Astrocyte of the spinal cord (primary cell): Measurements from ENCODE around the gene HMG20B.
A peak's percentile ranks its signal among the peaks of the same experiment; 100 is the strongest.

Source experiments
- DNase-seq: peaks from one replicate; pipeline ENCODE4 v3.0.0; 2011; ENCODE audit warnings: low read depth, low spot score
- H3K4me3 ChIP-seq: 2 replicates; pipeline ENCODE4 v1.5.1; 2011; ENCODE audit warnings: low read depth, mild to moderate bottlenecking, low read length, moderate library complexity
- in situ Hi-C: cut with HindIII; loops from 2 replicates; pipeline ENCODE4 v1.10.0; 2017; ENCODE audit warnings: low sequenced_read_pairs
- TF ChIP-seq, protein P1 (sequence below): IDR thresholded peaks from 2 replicates; pipeline ENCODE4 v1.5.1; 2012; ENCODE audit warnings: low read depth, mild to moderate bottlenecking, low read length, inconsistent platforms

The HMG20B gene

DNA sequence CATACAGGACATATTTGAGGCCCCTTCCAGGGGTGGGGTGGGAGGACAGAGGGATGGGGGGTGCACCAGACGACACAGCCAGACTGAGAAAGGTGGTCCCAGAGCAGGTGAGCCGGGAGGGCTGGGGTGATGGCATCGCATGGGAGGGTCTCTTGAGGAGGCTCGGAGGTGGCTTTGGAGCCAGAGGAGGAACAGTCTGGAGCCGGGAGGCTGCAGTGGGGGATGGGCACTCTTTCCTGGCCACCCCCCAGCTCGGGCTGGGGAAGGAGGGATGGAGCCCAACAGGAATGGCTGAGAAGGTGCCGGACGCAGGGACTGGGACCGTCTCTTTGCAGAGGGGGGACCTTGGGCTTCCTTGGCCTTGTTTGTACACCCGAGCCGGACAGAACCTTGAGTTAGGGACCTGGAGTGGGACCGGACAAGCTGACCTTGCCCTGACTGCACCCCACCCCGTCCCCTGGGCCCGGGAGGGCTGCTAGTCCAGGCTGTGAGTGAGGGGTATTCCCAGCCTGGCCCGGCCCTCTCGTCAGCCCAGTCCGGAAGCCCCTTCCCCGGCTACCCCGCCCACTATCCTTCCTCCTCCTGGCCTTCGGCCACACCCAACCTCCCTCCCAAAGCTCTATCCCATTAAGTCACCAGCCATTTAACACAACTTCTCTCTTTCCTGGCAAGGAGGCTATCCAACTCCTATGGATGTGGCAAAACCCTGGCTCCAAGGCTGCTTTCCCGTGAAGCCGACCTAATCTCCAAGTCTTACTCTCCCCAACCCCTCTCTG is 34.7 kb downstream of the HMG20B start:
- in situ Hi-C loops = no loop called here
- peak overlapping the region; percentile 63 for H3K4me3 ChIP-seq
- DNase-seq = peak; percentile 44
- TF ChIP-seq, protein P1, sequence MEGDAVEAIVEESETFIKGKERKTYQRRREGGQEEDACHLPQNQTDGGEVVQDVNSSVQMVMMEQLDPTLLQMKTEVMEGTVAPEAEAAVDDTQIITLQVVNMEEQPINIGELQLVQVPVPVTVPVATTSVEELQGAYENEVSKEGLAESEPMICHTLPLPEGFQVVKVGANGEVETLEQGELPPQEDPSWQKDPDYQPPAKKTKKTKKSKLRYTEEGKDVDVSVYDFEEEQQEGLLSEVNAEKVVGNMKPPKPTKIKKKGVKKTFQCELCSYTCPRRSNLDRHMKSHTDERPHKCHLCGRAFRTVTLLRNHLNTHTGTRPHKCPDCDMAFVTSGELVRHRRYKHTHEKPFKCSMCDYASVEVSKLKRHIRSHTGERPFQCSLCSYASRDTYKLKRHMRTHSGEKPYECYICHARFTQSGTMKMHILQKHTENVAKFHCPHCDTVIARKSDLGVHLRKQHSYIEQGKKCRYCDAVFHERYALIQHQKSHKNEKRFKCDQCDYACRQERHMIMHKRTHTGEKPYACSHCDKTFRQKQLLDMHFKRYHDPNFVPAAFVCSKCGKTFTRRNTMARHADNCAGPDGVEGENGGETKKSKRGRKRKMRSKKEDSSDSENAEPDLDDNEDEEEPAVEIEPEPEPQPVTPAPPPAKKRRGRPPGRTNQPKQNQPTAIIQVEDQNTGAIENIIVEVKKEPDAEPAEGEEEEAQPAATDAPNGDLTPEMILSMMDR = no peak

DNA sequence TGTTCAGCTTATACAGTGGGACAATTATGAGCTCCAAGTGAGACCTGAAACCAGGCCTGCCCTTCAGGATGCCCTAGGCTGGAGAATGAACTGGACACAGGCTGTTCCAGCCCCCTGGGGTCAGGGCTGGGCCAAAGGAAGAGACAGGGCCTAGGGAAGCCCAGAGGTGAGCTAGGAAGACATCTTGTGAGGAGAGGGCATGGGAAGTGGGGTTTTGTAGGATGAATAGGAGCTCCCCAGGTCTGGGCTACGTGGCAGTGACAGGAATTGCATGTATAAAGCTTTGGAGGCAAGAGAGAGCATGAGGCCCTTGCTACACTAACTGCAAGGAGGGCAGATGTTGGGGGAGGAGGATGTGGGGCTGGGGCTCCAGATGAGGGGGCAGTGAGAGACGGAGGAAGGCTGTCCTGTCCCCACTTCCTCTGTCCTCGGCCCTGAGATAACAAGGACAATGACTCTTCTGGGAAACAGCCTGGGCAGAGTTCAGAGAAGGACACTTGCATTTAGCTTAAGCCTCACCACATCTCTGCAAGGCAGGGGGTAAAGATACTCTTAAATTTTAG is 35.4 kb downstream of the HMG20B start:
- DNase-seq = no peak
- in situ Hi-C loops = no loop called here
- TF ChIP-seq, protein P1 = no peak
- H3K4me3 ChIP-seq = no peak overlapping the region

DNA sequence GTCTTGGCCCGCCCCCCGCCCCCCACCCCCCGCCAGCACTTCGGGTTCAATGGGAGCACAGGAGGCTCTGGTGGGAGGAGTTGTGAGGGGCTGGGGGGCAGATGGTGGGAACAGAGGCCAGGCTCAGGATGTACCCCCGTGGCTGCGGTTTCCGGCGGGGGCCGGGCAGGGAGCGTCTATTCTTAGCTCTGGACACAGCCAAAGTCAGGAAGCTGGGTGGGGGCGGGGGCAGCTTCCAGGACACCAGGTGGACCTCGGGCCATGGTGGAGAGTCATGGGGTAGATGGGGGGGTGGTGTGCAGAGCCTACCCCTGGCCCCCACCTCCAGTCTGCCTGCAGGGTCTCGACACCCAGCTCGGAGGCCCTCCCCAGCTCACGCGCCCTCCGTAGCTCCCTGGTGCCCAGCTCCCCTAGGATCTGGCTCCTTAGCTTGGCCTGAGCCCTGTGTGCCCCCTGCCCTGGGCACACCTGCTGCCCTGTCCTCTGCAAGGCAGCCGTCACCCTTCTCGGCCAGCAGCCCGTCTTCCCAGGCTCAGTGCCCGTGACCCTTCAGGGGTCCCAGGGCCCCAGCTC is 36.1 kb downstream of the HMG20B start:
- H3K4me3 ChIP-seq = no peak overlapping the region
- peak; percentile 63 for DNase-seq
- in situ Hi-C loops = no loop called here
- TF ChIP-seq, protein P1 = no peak

DNA sequence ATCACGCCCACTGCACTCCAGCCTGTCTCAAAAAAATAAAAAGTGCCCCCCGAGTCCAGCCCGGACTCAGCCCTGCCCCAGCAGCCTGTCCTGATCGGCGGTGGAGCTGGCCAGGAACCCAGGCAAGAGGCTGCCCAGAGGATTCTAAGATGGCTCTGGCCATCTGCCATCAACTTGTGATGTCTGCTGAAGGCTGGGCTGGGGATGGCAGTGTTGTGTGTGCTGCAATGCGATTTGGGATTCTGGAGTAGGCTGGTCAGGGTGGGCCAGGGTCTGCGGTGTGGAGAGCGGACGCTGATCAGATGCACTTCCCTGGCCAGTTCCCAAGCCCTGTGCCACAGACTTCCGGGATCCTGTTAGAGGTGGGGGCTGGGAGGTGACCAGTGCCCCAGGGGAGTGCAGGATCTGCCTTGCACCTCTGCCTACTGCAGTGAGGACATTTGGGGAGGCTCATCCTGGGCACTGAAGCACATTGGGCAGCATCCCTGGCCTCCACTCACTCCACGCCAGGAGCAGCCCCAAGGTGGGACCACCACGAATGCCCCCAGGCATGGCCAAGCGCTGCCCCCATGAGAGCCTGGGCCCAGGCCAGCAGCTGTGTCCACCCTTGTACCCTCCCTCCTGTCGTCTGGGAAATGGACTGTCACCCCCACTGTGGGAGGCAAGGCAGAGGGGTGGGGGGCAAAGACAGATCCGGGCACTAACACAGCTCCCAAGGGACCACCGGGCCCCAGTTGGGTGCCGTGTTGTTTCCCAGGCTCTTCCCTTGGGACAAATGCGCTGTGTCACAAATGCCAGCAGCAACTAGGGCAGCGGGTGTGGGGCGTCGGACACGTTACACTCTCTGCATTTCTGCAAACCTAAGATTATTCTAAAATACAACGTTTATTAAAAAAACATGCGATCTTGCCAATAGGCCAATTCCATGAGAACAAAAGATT is 37.3 kb downstream of the HMG20B start:
- DNase-seq = no peak
- H3K4me3 ChIP-seq = no peak overlapping the region
- TF ChIP-seq, protein P1 = no peak
- in situ Hi-C loops = no loop called here

DNA sequence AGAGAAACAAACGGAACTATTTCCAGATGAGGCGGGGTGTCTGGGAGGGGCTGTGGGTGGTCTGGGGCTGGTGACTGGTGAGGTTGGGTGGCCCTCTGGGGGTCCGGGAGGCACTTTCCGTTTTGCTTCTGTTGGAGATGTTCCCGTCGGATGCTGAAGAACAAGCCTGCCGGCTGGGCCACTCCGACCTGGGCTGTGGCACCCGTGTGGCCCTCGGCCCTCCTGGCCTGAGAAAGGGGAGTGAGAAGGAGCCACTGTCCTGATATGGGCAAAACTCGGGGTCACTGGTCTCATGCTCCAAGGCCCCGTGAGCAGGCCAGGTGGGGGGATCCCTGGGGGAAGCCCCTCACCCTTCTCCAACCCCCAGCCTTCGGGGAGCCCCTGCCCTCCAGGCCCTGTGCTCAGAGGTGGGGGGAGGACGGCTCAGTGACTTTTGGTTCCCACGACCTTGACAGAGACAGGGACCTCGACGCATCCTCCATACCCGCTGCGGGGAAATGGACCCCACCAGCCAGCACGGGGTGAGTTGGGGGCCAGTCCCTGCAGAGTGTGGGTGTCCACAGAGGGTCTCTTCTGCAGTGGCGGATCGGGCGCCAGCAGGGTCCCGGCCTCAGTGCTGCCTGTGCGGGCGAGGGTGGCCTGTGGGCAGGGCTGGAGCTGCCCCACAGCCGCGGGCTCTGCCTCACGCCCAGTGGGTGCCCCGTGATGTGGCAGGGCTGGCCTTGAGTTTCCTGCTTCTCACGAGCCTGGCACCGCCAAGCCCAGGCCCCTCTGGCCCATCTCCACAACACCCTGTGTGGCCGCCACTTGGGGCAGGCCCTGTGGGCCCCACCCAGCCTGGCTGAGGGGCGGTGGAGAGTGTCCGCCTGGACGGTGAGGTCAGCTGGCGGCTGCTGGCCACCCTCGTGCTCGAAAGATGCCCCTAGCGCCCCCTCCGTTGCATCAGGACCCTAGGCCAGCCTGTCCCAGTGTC is 38.3 kb downstream of the HMG20B start:
- TF ChIP-seq, protein P1 = no peak
- no peak overlapping the region for H3K4me3 ChIP-seq
- in situ Hi-C loops = no loop called here
- no peak for DNase-seq
